OCI-M2 (cell line): ENCODE results near the gene TCAIM.

Experiments
- DNase-seq: peaks from one replicate; lab custom pipeline; 2025; ENCODE audit not compliant: unreplicated experiment; lab: John Stamatoyannopoulos, UW

The TCAIM gene

GRCh38 chr3:44442596-44443309 lies 104.2 kb downstream of the TCAIM start:
- no peak for DNase-seq

- no peak for DNase-seq
Measured at GRCh38 chr3:44444437-44444836, 105.9 kb downstream of the TCAIM start.

GRCh38 chr3:44444896-44445691 lies 106.5 kb downstream of the TCAIM start:
- DNase-seq, result no peak

- no peak for DNase-seq
Measured at GRCh38 chr3:44445786-44446185, 107.2 kb downstream of the TCAIM start.

GRCh38 chr3:44446929-44447328 lies 108.4 kb downstream of the TCAIM start:
- no peak for DNase-seq

- no peak for DNase-seq
Measured at GRCh38 chr3:44451441-44451840, 112.9 kb downstream of the TCAIM start.

- DNase-seq, result no peak
Measured at GRCh38 chr3:44454258-44454657, 115.7 kb downstream of the TCAIM start.

- no peak for DNase-seq
Measured at GRCh38 chr3:44455318-44455717, 116.8 kb downstream of the TCAIM start.
